Epithelial cell of proximal tubule (primary cell): Measurements from ENCODE around the gene FBXO34. TPM values are rescaled to one million over a fixed set of nuclear protein-coding genes. Genes with fewer than 3 reads are reported as not detected.

Experiments
- DNase-seq: peaks from one replicate; pipeline ENCODE4 v3.0.0-alpha.2; 2011; ENCODE audit warnings: low read depth
- H3K4me3 ChIP-seq: 2 replicates; pipeline ENCODE4 v1.5.1; 2011; ENCODE audit warnings: low read depth, mild to moderate bottlenecking, low read length
- total RNA-seq: library from RNA; depleted of rRNA; stranded (reverse); fragments of >200 nt; gene quantifications from 2 replicates; pipeline ENCODE4 v1.2.3, GENCODE V29; 2015
- TF ChIP-seq, protein P1 (sequence below): conservative IDR thresholded peaks from 2 replicates; pipeline ENCODE4 v1.5.1; 2012; ENCODE audit warnings: low read depth, mild to moderate bottlenecking, low read length

FBXO34 gene
- total RNA-seq, 1 donor from 2014 or later = 21.3 TPM

DNA sequence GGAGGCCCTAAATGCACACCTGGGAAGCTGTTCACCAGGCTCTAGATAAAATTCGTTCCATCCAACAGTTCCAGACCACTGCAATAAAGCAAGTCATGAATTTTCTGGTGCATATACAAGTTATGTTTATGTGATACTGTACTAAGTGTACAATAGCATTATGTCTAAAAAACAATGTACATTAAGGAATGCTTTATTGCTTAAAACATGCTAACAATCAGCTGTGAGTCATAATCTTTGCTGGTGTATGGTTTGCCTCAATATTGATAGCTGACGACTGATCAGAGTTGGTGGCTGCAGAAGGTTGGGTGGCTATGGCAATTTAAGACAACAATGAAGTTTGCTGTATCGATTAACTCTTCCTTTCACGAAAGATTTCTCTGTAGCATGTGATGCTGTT is 88.1 kb downstream of the FBXO34 start:
- no peak overlapping the region for H3K4me3 ChIP-seq
- no peak for DNase-seq
- TF ChIP-seq, protein P1, sequence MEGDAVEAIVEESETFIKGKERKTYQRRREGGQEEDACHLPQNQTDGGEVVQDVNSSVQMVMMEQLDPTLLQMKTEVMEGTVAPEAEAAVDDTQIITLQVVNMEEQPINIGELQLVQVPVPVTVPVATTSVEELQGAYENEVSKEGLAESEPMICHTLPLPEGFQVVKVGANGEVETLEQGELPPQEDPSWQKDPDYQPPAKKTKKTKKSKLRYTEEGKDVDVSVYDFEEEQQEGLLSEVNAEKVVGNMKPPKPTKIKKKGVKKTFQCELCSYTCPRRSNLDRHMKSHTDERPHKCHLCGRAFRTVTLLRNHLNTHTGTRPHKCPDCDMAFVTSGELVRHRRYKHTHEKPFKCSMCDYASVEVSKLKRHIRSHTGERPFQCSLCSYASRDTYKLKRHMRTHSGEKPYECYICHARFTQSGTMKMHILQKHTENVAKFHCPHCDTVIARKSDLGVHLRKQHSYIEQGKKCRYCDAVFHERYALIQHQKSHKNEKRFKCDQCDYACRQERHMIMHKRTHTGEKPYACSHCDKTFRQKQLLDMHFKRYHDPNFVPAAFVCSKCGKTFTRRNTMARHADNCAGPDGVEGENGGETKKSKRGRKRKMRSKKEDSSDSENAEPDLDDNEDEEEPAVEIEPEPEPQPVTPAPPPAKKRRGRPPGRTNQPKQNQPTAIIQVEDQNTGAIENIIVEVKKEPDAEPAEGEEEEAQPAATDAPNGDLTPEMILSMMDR = no peak

GRCh38 chr14:55361190-55361589 is 90.0 kb downstream of the FBXO34 start:
- no peak overlapping the region for H3K4me3 ChIP-seq
- TF ChIP-seq, protein P1 = no peak
- DNase-seq = no peak

DNA sequence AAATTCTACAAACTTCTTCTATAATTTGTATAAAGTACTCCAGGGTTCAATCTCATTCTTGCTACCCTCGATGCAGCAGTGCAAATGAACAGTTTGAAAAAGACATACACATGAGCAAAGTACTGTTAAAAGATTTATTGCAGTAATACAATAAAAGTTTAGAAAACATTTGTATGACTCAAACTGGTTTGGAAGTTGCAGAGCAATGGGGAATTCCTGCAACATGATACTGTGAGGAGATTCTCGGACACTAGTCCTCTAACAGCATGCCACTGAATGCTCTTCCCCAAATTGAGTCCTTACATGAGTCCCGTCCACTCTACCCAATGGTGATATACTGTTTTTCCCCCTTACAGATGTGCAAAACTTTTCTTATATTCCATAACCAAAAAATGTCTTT is 95.0 kb downstream of the FBXO34 start:
- TF ChIP-seq, protein P1 = no peak
- no peak for DNase-seq
- H3K4me3 ChIP-seq = no peak overlapping the region

DNA sequence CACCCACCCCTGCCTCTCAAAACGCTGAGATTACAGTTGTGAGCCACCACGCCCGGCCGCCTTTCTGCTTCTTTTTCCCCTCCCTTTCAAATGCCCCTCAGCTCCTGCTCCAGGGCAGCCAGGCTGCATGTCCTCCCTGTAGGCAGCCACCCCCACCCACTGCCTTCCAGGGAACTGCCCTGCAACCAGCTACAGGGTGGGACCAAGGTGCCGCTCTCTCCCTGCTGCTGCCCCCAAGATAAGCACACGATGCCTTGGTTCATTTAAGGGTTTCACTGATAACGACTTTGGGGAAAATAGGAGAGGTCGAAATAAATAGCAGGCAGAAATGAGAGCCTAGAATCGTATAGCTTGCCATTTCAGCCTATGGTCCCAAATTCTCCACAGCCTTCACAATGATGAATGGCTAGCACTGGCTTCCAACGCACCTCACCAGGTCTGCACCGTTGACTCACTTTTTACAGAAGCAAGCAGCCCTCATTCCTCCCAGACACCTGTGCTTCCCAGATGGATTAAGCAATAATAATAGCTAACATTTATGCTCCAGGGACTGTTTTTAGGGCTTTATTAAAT is 99.7 kb downstream of the FBXO34 start:
- no peak for DNase-seq
- TF ChIP-seq, protein P1 = no peak
- no peak overlapping the region for H3K4me3 ChIP-seq

DNA sequence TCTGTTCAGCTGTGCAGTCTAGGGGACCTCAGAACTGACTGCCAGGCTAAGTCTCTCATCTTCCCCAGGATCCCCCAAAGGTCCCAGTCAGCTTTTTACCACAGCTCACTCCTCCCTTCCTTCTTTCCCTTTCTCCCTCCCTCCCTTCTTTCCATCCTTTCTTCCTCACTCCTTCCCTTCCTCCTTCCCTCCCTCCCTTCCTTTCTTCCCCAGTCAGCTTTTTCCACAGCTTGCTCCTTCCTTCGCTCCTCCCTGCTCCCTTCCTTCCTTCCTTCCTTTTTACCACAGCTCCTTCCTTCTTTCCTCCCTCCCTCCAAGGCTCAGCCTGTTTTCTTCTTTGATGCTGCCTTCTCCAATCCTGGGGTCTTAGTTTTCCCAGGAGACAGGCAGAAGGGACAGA is 101.2 kb downstream of the FBXO34 start:
- TF ChIP-seq, protein P1 = no peak
- no peak for DNase-seq
- H3K4me3 ChIP-seq = no peak overlapping the region

DNA sequence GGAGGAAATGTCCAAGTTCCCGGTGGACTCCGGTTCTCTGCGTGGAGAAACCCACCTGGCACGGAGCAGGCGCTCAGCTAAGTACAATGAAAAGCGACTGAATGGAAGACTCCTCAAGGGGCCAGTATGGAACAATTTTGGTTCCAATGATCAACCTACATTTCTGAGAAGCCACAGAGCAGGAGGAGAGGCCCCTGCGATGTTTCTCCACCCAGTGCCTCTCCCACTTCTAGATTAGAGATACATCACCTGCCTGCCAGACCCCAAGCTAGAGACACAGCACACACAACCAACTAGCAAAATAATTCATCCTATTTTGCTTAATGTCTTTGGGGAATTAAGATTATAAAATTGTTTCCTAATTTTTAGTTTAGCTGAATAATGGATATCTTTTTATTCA is 101.6 kb downstream of the FBXO34 start:
- no peak overlapping the region for H3K4me3 ChIP-seq
- TF ChIP-seq, protein P1 = no peak
- no peak for DNase-seq
